ENCODE data around the gene EAF1.
"Not testable (repeated sequence)": the region's sequence is repeated elsewhere in the genome, so short reads cannot be mapped to it uniquely, and the experiment has no call there.

EAF1 gene

GRCh38 chr3:15451216-15452113, 24.1 kb downstream of the EAF1 start:
- no peak for DNase-seq (ENCODE audit: low read depth in 2 of 2)

- DNase-seq (ENCODE audit: low read depth in 2 of 2) = no peak
These were observed 24.8 kb downstream of the EAF1 start for GRCh38 chr3:15452156-15452555.

- DNase-seq (ENCODE audit: low read depth in 2 of 2) = no peak
These were observed 25.6 kb downstream of the EAF1 start for GRCh38 chr3:15452961-15453360.

GRCh38 chr3:15453501-15453900, 26.1 kb downstream of the EAF1 start:
- DNase-seq (ENCODE audit: low read depth in 2 of 2) = no peak

- no peak for DNase-seq (ENCODE audit: low read depth in 2 of 2)
These were observed 26.7 kb downstream of the EAF1 start for GRCh38 chr3:15453991-15454625.

- DNase-seq (ENCODE audit: low read depth in 2 of 2) = no peak
These were observed 27.6 kb downstream of the EAF1 start for GRCh38 chr3:15454965-15455364.

- no peak for DNase-seq (ENCODE audit: low read depth in 2 of 2)
These were observed 28.4 kb downstream of the EAF1 start for GRCh38 chr3:15455756-15456155.

- no peak for DNase-seq (ENCODE audit: low read depth in 2 of 2)
These were observed 28.9 kb downstream of the EAF1 start for GRCh38 chr3:15456321-15456720.

- DNase-seq (ENCODE audit: low read depth in 2 of 2) = not testable (repeated sequence)
These were observed 29.5 kb downstream of the EAF1 start for GRCh38 chr3:15456915-15457314.

GRCh38 chr3:15458212-15458780, 30.9 kb downstream of the EAF1 start:
- DNase-seq (ENCODE audit: low read depth in 2 of 2) = no peak

- DNase-seq (ENCODE audit: low read depth in 2 of 2) = no peak
These were observed 33.6 kb downstream of the EAF1 start for GRCh38 chr3:15460891-15461531.

- no peak for DNase-seq (ENCODE audit: low read depth in 2 of 2)
These were observed 35.1 kb downstream of the EAF1 start for GRCh38 chr3:15462451-15462850.

GRCh38 chr3:15465876-15466585, 38.6 kb downstream of the EAF1 start:
- DNase-seq (ENCODE audit: low read depth in 2 of 2) = no peak

GRCh38 chr3:15467227-15468181, 40.1 kb downstream of the EAF1 start:
- DNase-seq (ENCODE audit: low read depth in 2 of 2) = no peak

GRCh38 chr3:15470261-15470660, 42.9 kb downstream of the EAF1 start:
- DNase-seq (ENCODE audit: low read depth in 2 of 2) = no peak

- no peak for DNase-seq (ENCODE audit: low read depth in 2 of 2)
These were observed 43.5 kb downstream of the EAF1 start for GRCh38 chr3:15470849-15471248.

- DNase-seq (ENCODE audit: low read depth in 2 of 2) = no peak
These were observed 44.5 kb downstream of the EAF1 start for GRCh38 chr3:15471861-15472260.

GRCh38 chr3:15475161-15475560, 47.8 kb downstream of the EAF1 start:
- no peak for DNase-seq (ENCODE audit: low read depth in 2 of 2)

GRCh38 chr3:15476378-15476777, 49.0 kb downstream of the EAF1 start:
- DNase-seq (ENCODE audit: low read depth in 2 of 2) = no peak

- DNase-seq (ENCODE audit: low read depth in 2 of 2) = no peak
These were observed 50.7 kb downstream of the EAF1 start for GRCh38 chr3:15477951-15478639.

Measured in stimulated activated CD4-positive, alpha-beta T cell treated with anti-CD3 and anti-CD28 coated beads, Interleukin-15, amount 100 ng/mL, for 48 hours (primary cell).